NCI-H2081 (cell line): ENCODE data around the gene LHX5.
A peak's percentile ranks its signal among the peaks of the same experiment; 100 is the strongest.

Experiments
- DNase-seq, 2 experiments: peaks; one replicate each; lab custom pipeline; 2025; lab: John Stamatoyannopoulos, UW

Gene LHX5

DNA sequence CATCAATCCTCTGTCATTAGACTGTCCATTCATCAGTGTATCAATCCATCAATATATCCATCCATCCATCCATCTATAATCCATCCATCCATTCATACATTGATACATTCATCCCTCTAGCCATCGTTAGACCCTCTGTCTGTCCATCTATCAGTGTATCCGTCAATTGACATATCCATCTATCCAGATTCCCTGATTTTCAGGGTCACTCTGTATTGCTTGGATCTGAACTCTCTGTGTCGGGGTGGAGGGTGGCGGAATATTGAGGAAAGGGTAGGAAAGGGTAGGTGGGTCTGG is 32.4 kb downstream of the LHX5 start:
- no peak for DNase-seq

- no peak for DNase-seq
Measured at GRCh38 chr12:113438523-113439300, 33.0 kb downstream of the LHX5 start.

DNA sequence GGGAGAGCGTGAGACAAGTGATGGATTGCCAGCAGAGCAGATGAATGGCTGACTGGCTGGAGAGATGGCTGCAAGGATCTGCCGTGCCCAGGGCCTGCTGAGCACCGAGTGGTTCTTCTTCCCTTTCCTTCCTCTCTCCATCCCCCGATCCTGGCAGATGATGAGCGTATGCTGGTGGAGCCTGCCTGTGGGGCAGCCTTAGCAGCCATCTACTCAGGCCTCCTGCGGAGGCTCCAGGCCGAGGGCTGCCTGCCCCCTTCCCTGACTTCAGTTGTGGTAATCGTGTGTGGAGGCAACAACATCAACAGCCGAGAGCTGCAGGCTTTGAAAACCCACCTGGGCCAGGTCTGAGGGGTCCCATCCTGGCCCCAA is 34.0 kb downstream of the LHX5 start:
- DNase-seq = no peak

DNA sequence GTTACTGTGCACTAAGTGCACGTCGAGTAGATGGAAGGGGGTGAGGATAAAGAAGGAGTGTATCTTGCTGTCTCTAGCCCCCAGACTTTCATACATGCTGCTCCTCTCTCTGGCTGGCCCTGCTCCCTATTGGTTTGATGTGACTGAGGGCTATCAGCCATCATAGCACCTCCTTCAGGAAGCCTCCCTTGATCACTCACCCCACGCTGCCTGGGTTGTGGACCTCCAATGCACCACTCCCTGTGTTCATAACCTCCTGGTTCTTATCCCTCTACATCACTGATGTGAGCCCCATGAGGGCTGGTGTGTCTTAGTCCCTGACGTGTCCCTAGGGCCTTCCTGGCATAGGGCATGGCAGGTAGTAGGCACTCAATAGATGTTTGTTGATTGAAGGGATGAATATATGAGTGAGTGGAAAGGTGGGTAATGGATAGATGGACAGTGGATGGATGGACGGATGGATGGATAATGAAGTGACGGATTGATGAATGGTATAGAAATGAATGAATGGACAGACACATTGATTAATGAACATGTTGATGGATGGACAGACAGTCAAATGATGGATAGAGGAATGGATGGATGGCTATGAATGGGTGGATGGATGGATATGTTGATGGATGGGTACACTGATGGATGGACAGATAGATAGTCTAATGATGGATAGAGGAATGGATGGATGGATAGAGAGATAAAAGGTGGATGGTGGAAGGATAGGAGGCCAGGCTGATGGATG is 34.5 kb downstream of the LHX5 start:
- no peak for DNase-seq

- DNase-seq = no peak
Measured at GRCh38 chr12:113436586-113436985, 35.1 kb downstream of the LHX5 start.

DNA sequence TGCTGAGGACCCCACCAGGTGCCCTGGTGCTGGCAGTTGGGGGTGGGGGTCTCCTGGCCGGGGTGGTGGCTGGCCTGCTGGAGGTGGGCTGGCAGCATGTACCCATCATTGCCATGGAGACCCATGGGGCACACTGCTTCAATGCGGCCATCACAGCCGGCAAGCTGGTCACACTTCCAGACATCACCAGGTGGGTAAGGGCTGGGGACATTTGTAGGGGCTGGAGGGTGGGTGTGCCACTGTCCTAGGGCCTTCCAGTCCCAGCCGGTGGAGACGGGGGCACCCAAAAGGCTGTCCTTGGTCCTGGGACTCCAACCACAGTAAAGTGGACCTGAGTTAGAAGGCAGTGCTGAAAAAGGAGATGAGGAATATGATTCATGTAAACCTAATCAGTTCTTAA is 36.3 kb downstream of the LHX5 start:
- no peak for DNase-seq

DNA sequence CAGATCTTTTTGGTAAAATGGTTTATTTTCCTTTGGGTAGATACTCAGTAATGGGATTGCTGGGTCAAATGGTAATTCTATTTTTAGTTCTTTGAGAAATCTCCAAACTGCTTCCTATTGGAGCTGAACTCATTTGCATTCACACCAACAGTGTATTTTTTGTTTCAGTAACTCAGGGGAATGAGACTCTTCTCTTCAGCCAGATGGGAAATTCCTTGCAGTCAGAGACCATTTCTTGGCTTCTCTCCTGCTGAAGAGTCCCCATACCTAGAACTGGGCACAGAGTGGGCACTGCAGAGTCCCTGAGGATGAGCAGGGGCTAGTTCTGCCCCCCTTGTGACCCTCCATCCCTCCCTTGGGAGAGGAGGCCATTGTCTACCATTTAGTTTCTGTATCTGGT is 38.7 kb downstream of the LHX5 start:
- no peak for DNase-seq

- no peak for DNase-seq
Measured at GRCh38 chr12:113428482-113428881, 43.2 kb downstream of the LHX5 start.

DNA sequence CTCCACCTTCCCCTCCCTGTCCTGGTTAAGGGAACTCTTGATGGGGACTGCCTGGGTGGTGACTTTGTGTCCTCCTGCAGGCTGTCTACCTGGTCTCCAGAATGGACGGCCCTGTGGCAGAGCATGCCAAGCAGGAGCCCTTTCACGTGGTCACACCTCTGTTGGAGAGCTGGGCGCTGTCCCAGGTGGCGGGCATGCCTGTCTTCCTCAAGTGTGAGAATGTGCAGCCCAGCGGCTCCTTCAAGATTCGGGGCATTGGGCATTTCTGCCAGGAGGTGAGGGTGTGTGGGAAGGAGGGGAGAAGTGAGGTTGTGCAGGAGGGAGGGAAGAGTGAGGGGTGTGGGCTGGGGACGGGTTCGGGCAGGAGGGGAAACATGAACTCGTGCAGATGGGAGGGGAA is 43.8 kb downstream of the LHX5 start:
- DNase-seq = no peak

GRCh38 chr12:113425960-113426453 is 45.7 kb downstream of the LHX5 start:
- no peak for DNase-seq

- DNase-seq = peak; percentile 6 to 8
Measured at GRCh38 chr12:113424915-113425823, 46.5 kb downstream of the LHX5 start.

GRCh38 chr12:113424456-113424855 is 47.2 kb downstream of the LHX5 start:
- no peak for DNase-seq

DNA sequence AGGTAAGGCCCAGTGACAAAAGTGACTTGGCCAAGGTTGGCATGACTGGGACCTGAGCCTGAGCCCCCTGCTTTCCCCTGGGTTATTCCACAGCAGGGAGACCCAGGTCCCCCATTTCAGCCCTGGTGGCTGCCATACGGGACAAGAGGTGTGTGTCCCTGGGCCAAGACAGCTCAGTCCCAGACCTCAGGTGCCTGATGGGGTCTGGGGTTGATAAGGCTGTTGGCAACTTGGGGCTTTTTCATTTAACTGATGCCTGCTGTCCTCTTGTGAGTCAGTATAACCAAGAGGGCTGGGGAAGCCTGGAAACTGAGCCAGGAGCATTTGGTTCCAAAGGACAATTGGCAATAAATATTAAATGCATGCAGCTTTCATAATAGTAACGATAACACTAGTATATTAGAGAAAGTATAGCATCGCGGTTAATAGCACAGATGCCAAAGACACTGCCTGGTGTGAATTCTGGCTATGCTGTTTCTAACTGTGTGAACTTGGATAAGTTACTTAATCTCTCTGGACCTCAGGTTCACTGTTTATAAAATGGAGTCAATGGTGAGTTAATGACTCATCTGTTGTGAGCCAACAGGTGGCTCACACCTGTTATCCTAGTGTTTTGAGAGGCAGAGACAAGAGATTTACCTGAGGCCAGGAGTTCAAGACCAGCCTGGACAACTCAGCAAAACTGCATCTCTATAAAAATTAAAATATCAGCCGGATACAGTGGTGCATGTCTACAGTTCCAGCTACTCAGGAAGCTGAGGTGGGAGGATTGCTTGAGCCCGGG is 48.6 kb downstream of the LHX5 start:
- no peak for DNase-seq

DNA sequence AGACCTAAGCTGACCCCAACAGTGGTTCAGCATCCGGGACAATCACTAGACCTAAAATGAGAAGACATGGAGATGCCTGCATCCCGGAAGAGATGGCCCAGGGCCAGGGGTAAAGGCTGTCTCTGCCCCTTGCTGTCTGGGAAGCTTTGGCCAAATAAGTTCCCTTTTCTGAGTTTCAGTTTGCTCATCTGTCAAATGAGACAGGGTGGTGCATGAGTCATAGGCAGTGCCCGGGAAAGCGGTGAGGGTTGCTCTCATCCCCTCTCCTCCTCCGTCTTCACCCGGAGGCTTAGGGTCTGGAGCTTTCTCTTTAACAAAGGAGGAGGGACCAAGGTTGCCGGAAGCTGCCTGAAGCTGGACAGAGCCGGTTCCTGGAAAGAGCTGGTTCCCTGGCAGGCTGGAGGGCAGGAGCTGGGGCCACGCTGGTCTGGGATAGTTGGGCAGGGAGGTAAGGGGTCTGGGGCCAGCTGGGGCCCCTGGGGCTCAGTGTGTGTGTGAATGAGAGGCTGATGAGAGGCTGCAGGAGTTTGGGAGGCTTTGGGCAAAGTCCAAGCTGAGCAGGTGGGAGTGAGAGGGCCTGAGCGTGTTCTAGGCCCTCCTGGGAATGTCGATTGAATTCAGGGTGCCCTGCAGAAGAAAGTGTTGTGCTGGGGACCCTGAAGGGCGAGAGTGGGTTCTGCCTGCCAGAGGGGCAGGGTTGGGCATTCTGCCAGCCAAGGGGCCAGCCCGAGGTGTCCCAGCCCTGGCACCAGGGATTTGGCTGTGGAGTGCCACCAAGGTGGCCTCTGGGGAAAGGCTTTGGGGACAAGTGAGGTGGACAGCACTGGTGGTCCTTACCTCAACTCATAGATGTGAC is 49.4 kb downstream of the LHX5 start, which contains the start of gene SDSL:
SDSL (plus strand) TSS at position 351 of the 856 bp plus-strand sequence. CDS start 5,603 bp downstream, outside the sequence.
- no peak for DNase-seq

- DNase-seq = no peak
Measured at GRCh38 chr12:113420996-113421595, 50.6 kb downstream of the LHX5 start.

GRCh38 chr12:113418213-113418879 is 53.3 kb downstream of the LHX5 start:
- DNase-seq = no peak

DNA sequence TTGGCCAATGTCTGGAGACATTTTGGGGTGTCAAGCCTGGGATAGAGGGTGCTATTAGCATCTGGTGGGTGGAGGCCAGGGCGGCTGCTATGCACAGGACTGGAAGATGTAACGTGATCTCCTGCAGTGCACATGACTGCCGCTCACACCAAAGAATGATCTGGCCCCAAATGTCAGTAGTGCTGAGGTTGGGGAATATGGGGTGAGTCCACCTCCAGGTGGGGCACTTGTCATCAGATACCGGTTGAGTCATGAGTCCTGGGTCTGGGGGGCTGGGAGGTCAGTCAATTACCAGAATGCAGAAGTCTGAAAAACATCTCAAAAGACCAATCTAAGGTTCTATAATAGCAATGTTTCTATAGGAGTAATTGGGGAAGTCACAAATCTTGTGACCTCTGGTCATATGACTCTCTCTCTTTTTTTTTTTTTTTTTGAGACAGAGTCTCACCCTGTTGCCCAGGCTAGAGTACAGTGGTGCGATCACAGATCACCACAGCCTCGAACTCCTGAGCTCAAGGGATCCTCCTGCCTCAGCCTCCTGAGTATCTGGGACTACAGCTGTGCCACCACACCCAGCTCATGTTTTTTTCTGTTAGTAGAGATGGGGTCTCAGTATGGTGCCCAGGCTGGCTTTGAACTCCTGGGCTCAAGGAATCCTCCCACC is 55.4 kb downstream of the LHX5 start:
- no peak for DNase-seq

DNA sequence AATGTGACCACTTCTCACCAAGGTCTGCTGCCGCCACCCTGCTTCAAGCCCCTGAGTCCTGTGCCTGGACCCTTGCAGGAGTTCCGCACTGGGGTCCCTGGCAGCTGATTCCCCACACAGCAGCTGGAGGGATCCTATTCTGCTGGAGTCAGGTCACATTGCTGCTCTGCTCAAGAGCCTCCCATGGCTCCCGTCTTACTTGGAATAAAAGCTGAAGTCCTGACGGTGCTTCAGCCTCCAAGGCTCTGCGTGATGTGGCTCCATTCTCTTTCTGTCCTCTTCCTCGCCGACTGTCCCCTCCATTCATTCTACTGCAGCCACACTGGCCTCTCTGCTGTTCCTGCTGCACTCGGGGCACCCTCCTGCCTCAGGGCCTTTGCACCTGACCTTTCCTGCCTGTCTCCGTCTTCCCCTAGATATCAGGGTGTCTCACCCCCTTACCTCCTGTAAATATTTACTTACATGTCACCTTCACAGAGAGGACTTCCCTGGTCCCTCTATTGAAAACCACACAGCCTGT is 57.1 kb downstream of the LHX5 start:
- DNase-seq = no peak

GRCh38 chr12:113413488-113413939 is 58.2 kb downstream of the LHX5 start:
- no peak for DNase-seq
